Fibroblast of pulmonary artery (primary cell): Measurements from ENCODE around the gene VIT.

Experiments used
- DNase-seq: peaks from one replicate; pipeline ENCODE4 v3.0.0-alpha.2; 2010; ENCODE audit warnings: low read depth
- H3K4me3 ChIP-seq: replicated peaks from 2 replicates; pipeline ENCODE4 v1.5.1; 2011; ENCODE audit warnings: low read depth, mild to moderate bottlenecking, control low read depth, low read length, moderate library complexity
- CTCF ChIP-seq: IDR thresholded peaks from 2 replicates; pipeline ENCODE4 v1.5.1; 2011; ENCODE audit warnings: mild to moderate bottlenecking, control low read depth, low read length, inconsistent platforms; ENCODE audit errors: missing control alignments

VIT gene

GRCh38 chr2:36781907-36782720 is 85.6 kb downstream of the VIT start:
- no peak for TF ChIP-seq CTCF
- no peak overlapping the region for H3K4me3 ChIP-seq
- DNase-seq = no peak

GRCh38 chr2:36783246-36783645 is 86.7 kb downstream of the VIT start:
- TF ChIP-seq CTCF = no peak
- DNase-seq = no peak
- H3K4me3 ChIP-seq = no peak overlapping the region

- peak; percentile 96 for TF ChIP-seq CTCF
- DNase-seq = peak; percentile 75
- no peak overlapping the region for H3K4me3 ChIP-seq
Observed at GRCh38 chr2:36785179-36785795, 88.8 kb downstream of the VIT start.

GRCh38 chr2:36789181-36789804 is 92.8 kb downstream of the VIT start:
- TF ChIP-seq CTCF = no peak
- DNase-seq = no peak
- no peak overlapping the region for H3K4me3 ChIP-seq

GRCh38 chr2:36792951-36793350 is 96.4 kb downstream of the VIT start:
- no peak overlapping the region for H3K4me3 ChIP-seq
- DNase-seq = no peak
- no peak for TF ChIP-seq CTCF

- H3K4me3 ChIP-seq = no peak overlapping the region
- TF ChIP-seq CTCF = no peak
- DNase-seq = no peak
Observed at GRCh38 chr2:36797324-36798070, 101.0 kb downstream of the VIT start.
